HPDE6-E6E7 (cell line): ENCODE results near the gene ANKRD11.
A peak's percentile ranks its signal among the peaks of the same experiment; 100 is the strongest.
"Not testable (repeated sequence)": the region's sequence is repeated elsewhere in the genome, so short reads cannot be mapped to it uniquely, and the experiment has no call there.

ENCODE experiments used
- DNase-seq: peaks from one replicate; pipeline ENCODE4 v3.0.0; 2011; ENCODE audit warnings: missing footprints; ENCODE audit errors: extremely low spot score

The ANKRD11 gene

GRCh38 chr16:89299357-89300111 lies 190.8 kb downstream of the ANKRD11 start:
- not testable (repeated sequence) for DNase-seq

- no peak for DNase-seq
Observed at GRCh38 chr16:89298623-89299225, 191.6 kb downstream of the ANKRD11 start.

GRCh38 chr16:89297910-89298545 lies 192.3 kb downstream of the ANKRD11 start:
- DNase-seq: no peak

GRCh38 chr16:89297156-89297874 lies 193.0 kb downstream of the ANKRD11 start:
- no peak for DNase-seq

GRCh38 chr16:89295915-89296314 lies 194.4 kb downstream of the ANKRD11 start:
- DNase-seq: no peak

GRCh38 chr16:89295071-89295900 lies 195.1 kb downstream of the ANKRD11 start:
- no peak for DNase-seq

GRCh38 chr16:89294486-89294885 lies 195.9 kb downstream of the ANKRD11 start:
- DNase-seq: no peak

- no peak for DNase-seq
Observed at GRCh38 chr16:89293276-89294143, 196.9 kb downstream of the ANKRD11 start.

GRCh38 chr16:89292443-89293078 lies 197.8 kb downstream of the ANKRD11 start:
- no peak for DNase-seq

GRCh38 chr16:89291776-89292175 lies 198.6 kb downstream of the ANKRD11 start:
- DNase-seq: no peak

GRCh38 chr16:89291363-89291762 lies 199.0 kb downstream of the ANKRD11 start:
- DNase-seq: no peak

GRCh38 chr16:89290887-89291286 lies 199.5 kb downstream of the ANKRD11 start:
- DNase-seq: no peak

GRCh38 chr16:89290472-89290871 lies 199.9 kb downstream of the ANKRD11 start:
- no peak for DNase-seq

GRCh38 chr16:89289428-89290395 lies 200.6 kb downstream of the ANKRD11 start:
- peak; percentile 99 for DNase-seq

GRCh38 chr16:89288966-89289365 lies 201.4 kb downstream of the ANKRD11 start:
- DNase-seq: no peak

GRCh38 chr16:89288577-89288844 lies 201.8 kb downstream of the ANKRD11 start:
- no peak for DNase-seq

- no peak for DNase-seq
Observed at GRCh38 chr16:89287777-89288576, 202.4 kb downstream of the ANKRD11 start.

- no peak for DNase-seq
Observed at GRCh38 chr16:89286096-89286495, 204.3 kb downstream of the ANKRD11 start.
